C4-2B (cell line): ENCODE measurements around the gene MAP3K5.
"Not testable (repeated sequence)": the region's sequence is repeated elsewhere in the genome, so short reads cannot be mapped to it uniquely, and the experiment has no call there.

Experiments used
- H3K27ac ChIP-seq: fragments of 450-650 bp; 2 replicates; pipeline ENCODE4 v1.5.1; 2017
- ZFX ChIP-seq: fragments of 450-650 bp; IDR thresholded peaks from 2 replicates; pipeline ENCODE4 v1.6.1; 2017
- TF ChIP-seq, protein P1 (sequence below): fragments of 450-650 bp; conservative IDR thresholded peaks from 2 replicates; pipeline ENCODE4 v1.5.1; 2017; ENCODE audit warnings: mild to moderate bottlenecking

The MAP3K5 gene

GRCh38 chr6:136762022-136762975, 30.0 kb downstream of the MAP3K5 start:
- no peak overlapping the region for H3K27ac ChIP-seq
- TF ChIP-seq ZFX, result no peak
- TF ChIP-seq, protein P1, sequence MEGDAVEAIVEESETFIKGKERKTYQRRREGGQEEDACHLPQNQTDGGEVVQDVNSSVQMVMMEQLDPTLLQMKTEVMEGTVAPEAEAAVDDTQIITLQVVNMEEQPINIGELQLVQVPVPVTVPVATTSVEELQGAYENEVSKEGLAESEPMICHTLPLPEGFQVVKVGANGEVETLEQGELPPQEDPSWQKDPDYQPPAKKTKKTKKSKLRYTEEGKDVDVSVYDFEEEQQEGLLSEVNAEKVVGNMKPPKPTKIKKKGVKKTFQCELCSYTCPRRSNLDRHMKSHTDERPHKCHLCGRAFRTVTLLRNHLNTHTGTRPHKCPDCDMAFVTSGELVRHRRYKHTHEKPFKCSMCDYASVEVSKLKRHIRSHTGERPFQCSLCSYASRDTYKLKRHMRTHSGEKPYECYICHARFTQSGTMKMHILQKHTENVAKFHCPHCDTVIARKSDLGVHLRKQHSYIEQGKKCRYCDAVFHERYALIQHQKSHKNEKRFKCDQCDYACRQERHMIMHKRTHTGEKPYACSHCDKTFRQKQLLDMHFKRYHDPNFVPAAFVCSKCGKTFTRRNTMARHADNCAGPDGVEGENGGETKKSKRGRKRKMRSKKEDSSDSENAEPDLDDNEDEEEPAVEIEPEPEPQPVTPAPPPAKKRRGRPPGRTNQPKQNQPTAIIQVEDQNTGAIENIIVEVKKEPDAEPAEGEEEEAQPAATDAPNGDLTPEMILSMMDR, result no peak

DNA sequence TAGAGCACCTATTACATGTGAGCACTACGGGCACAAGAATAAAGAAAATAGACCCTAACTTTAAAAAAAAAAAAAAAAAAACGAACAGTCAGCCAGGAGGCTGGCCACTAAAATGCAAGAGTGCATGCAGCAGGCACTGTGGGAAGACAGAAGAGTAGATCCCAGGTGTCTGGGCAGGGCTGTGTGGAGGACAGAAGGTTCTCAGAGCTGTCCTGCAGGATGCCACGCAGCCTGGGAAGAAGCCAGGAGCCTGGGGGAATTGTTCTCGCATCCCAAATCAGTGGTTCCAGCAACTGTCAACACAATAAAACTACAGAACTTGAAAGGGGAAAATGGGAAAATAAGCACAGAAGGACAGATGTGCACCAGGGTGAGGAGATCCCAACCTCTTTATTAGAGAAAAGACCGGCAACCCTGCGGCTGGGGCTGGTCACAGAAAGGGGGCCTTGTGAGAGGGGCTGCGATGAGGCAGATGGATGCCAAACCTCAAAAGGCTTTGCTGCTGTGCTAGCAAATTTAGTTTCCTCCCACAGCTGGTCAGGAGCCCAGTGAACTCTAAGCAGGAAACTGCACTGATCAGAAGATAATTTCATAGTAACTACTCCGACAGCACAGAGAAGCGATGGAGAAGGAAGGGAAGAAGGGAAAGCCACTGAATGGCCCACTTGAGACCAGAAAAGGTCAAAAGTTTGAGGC, 30.9 kb downstream of the MAP3K5 start:
- H3K27ac ChIP-seq, result no peak overlapping the region
- no peak for TF ChIP-seq ZFX
- TF ChIP-seq, protein P1, result no peak

DNA sequence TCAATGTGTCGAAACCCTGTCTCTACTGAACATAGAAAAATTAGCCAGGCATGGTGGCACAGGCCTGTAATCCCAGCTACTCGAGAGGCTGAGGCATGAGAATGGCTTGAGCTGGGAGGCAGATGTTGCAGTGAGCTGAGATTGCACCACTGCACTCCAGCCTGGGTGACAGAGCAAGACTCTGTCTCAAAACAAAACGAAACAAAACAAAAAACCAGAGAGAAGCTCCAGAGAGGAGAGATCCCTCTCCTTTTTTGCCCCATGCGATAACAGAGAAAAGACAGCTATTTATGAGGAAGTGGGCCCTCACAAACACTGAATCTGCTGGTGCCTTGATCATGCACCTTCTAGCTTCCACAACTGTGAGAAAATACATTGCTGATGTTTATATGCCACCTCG, 31.5 kb downstream of the MAP3K5 start:
- not testable (repeated sequence) for H3K27ac ChIP-seq

GRCh38 chr6:136757150-136757549, 35.1 kb downstream of the MAP3K5 start:
- no peak overlapping the region for H3K27ac ChIP-seq
- no peak for TF ChIP-seq ZFX
- TF ChIP-seq, protein P1, result no peak

- no peak for TF ChIP-seq ZFX
- TF ChIP-seq, protein P1, result no peak
- H3K27ac ChIP-seq, result no peak overlapping the region
These were observed 37.5 kb downstream of the MAP3K5 start for GRCh38 chr6:136754820-136755219.

GRCh38 chr6:136753624-136754023, 38.7 kb downstream of the MAP3K5 start:
- no peak overlapping the region for H3K27ac ChIP-seq
- TF ChIP-seq, protein P1, result no peak
- no peak for TF ChIP-seq ZFX

- TF ChIP-seq, protein P1, result no peak
- no peak for TF ChIP-seq ZFX
- H3K27ac ChIP-seq, result no peak overlapping the region
These were observed 39.7 kb downstream of the MAP3K5 start for GRCh38 chr6:136752554-136752953.
